ENCODE results near the gene CCDC197. TPM values are rescaled to one million over a fixed set of nuclear protein-coding genes. Genes with fewer than 3 reads are reported as not detected.

The CCDC197 gene
- total RNA-seq, 2 experiments from 2014 or later: not detected

- Mint-ChIP-seq H3K27me3 (no peaks in the 10 kb centered on the region), H3K4me3 (peak overlapping the region; percentile 31), H3K9me3 (peaks cover 19% of the 10 kb centered on the region), H3K36me3 (ENCODE audit: low read depth) (peaks cover 53% of the 10 kb centered on the region), H3K27ac (peak overlapping the region; percentile 95), H3K4me1 (peaks cover 94% of the 10 kb centered on the region)
- ChIA-PET POLR2A (no interaction called here), CTCF (interaction anchor here (1.0 to 14.3 kb wide), 5 partner anchors 10 to 37 kb away, joined by 3 to 173 read pairs (median 4); no protein-coding TSS in a partner anchor)
- no peak for DNase-seq
Measured at GRCh38 chr14:93974299-93974698, 22.8 kb upstream of the CCDC197 start.

GRCh38 chr14:93974833-93975232 is 22.3 kb upstream of the CCDC197 start:
- ChIA-PET CTCF (interaction anchor here (1.0 to 14.3 kb wide), 6 partner anchors 10 to 38 kb away, joined by 3 to 173 read pairs (median 4); no protein-coding TSS in a partner anchor), POLR2A (no interaction called here)
- Mint-ChIP-seq H3K27ac (peak overlapping the region; percentile 95), H3K4me1 (peaks cover 96% of the 10 kb centered on the region), H3K4me3 (peak overlapping the region; percentile 73), H3K9me3 (peaks cover 21% of the 10 kb centered on the region), H3K27me3 (no peaks in the 10 kb centered on the region), H3K36me3 (ENCODE audit: low read depth) (peaks cover 56% of the 10 kb centered on the region)
- DNase-seq: no peak

- peak; percentile 46 for DNase-seq
- POLR2A ChIA-PET: interaction anchor here (0.7 kb wide), 1 partner anchor 17 kb away, joined by 5 read pairs; no protein-coding TSS in a partner anchor
Measured at GRCh38 chr14:93975791-93976476, 21.2 kb upstream of the CCDC197 start.

GRCh38 chr14:93976477-93977057 is 20.5 kb upstream of the CCDC197 start, which contains the start of gene ASB2:
Gene ASB2 (minus strand): TSS chr14:93976570. CDS start chr14:93964539, 12,031 bp downstream.
- Mint-ChIP-seq H3K4me1 (peaks cover 89% of the 10 kb centered on the region), H3K36me3 (ENCODE audit: low read depth) (peaks cover 63% of the 10 kb centered on the region), H3K4me3 (peak within 1 kb of the TSS; percentile 73), H3K9me3 (peaks cover 26% of the 10 kb centered on the region), H3K27ac (peak within 1 kb of the TSS; percentile 95), H3K27me3 (no peaks in the 10 kb centered on the region)
- ChIA-PET POLR2A (no interaction called here), CTCF (interaction anchor here (0.5 to 14.3 kb wide), 6 partner anchors 14 to 1558 kb away, joined by 3 to 173 read pairs (median 4); no protein-coding TSS in a partner anchor)
- peak; percentile 46 for DNase-seq

More at GRCh38 chr14:93975791-93976476, 21.2 kb upstream of the CCDC197 start:
- H3K36me3 Mint-ChIP-seq (ENCODE audit: low read depth): peaks cover 62% of the 10 kb centered on the region
- H3K4me3 Mint-ChIP-seq: peak overlapping the region; percentile 73
- no peaks in the 10 kb centered on the region for H3K27me3 Mint-ChIP-seq
- CTCF ChIA-PET: interaction anchor here (0.5 to 14.3 kb wide), 8 partner anchors 14 to 1558 kb away, joined by 3 to 173 read pairs (median 4); no protein-coding TSS in a partner anchor
- H3K9me3 Mint-ChIP-seq: peaks cover 26% of the 10 kb centered on the region
- H3K4me1 Mint-ChIP-seq: peaks cover 94% of the 10 kb centered on the region
- peak overlapping the region; percentile 95 for H3K27ac Mint-ChIP-seq

- Mint-ChIP-seq H3K27me3 (no peaks in the 10 kb centered on the region), H3K36me3 (ENCODE audit: low read depth) (peaks cover 63% of the 10 kb centered on the region)
Measured at GRCh38 chr14:93977171-93977570, 19.9 kb upstream of the CCDC197 start.

GRCh38 chr14:93977790-93978581 is 19.1 kb upstream of the CCDC197 start:
- ChIA-PET POLR2A (interaction anchor here (0.6 to 1.2 kb wide), 3 partner anchors 15 to 36 kb away, joined by 3 to 7 read pairs (median 6); no protein-coding TSS in a partner anchor), CTCF (interaction anchor here (0.8 to 14.3 kb wide), 9 partner anchors 7 to 38 kb away, joined by 3 to 173 read pairs (median 6); partner anchors contain the start of gene CCDC197)
- Mint-ChIP-seq H3K27me3 (no peaks in the 10 kb centered on the region), H3K4me3 (peak overlapping the region; percentile 42), H3K4me1 (peaks cover 76% of the 10 kb centered on the region), H3K9me3 (peaks cover 26% of the 10 kb centered on the region), H3K36me3 (ENCODE audit: low read depth) (peaks cover 63% of the 10 kb centered on the region), H3K27ac (peak overlapping the region; percentile 95)
- DNase-seq: peak; percentile 90

More at GRCh38 chr14:93977171-93977570, 19.9 kb upstream of the CCDC197 start:
- Mint-ChIP-seq H3K4me3 (peak overlapping the region; percentile 73), H3K9me3 (peaks cover 26% of the 10 kb centered on the region), H3K4me1 (peaks cover 84% of the 10 kb centered on the region), H3K27ac (peak overlapping the region; percentile 95)
- CTCF ChIA-PET: interaction anchor here (1.0 to 14.3 kb wide), 5 partner anchors 14 to 37 kb away, joined by 3 to 173 read pairs (median 4); no protein-coding TSS in a partner anchor
- POLR2A ChIA-PET: no interaction called here
- no peak for DNase-seq

GRCh38 chr14:93978735-93979134 is 18.4 kb upstream of the CCDC197 start:
- H3K4me3 Mint-ChIP-seq: peak overlapping the region; percentile 42
- CTCF ChIA-PET: interaction anchor here (0.8 to 14.3 kb wide), 8 partner anchors 8 to 38 kb away, joined by 3 to 173 read pairs (median 6); partner anchors contain the start of gene CCDC197
- peaks cover 59% of the 10 kb centered on the region for H3K36me3 Mint-ChIP-seq (ENCODE audit: low read depth)
- no peak for DNase-seq
- H3K4me1 Mint-ChIP-seq: peaks cover 68% of the 10 kb centered on the region
- peaks cover 26% of the 10 kb centered on the region for H3K9me3 Mint-ChIP-seq
- H3K27ac Mint-ChIP-seq: peak overlapping the region; percentile 95
- POLR2A ChIA-PET: interaction anchor here (1.0 to 1.2 kb wide), 2 partner anchors 15 to 19 kb away, joined by 6 to 7 read pairs; no protein-coding TSS in a partner anchor
- H3K27me3 Mint-ChIP-seq: no peaks in the 10 kb centered on the region

GRCh38 chr14:93980456-93981201 is 16.5 kb upstream of the CCDC197 start:
- no peak for DNase-seq
- CTCF ChIA-PET: interaction anchor here (3.4 to 14.3 kb wide), 3 partner anchors 18 to 41 kb away, joined by 18 to 173 read pairs (median 30); partner anchors contain the start of gene CCDC197
- Mint-ChIP-seq H3K27ac (peak overlapping the region; percentile 7), H3K36me3 (ENCODE audit: low read depth) (peaks cover 45% of the 10 kb centered on the region), H3K4me3 (no peak overlapping the region), H3K27me3 (no peaks in the 10 kb centered on the region), H3K4me1 (peaks cover 50% of the 10 kb centered on the region), H3K9me3 (peaks cover 26% of the 10 kb centered on the region)
- POLR2A ChIA-PET: no interaction called here

- H3K4me3 Mint-ChIP-seq: no peak overlapping the region
- peaks cover 22% of the 10 kb centered on the region for H3K9me3 Mint-ChIP-seq
- CTCF ChIA-PET: interaction anchor here (1.1 to 14.3 kb wide), 9 partner anchors 9 to 103 kb away, joined by 3 to 173 read pairs (median 5); no protein-coding TSS in a partner anchor
- H3K27me3 Mint-ChIP-seq: no peaks in the 10 kb centered on the region
- no peak overlapping the region for H3K27ac Mint-ChIP-seq
- peaks cover 41% of the 10 kb centered on the region for H3K4me1 Mint-ChIP-seq
- POLR2A ChIA-PET: interaction anchor here (1.0 kb wide), 1 partner anchor 10 kb away, joined by 3 read pairs; no protein-coding TSS in a partner anchor
- no peak for DNase-seq
- H3K36me3 Mint-ChIP-seq (ENCODE audit: low read depth): peaks cover 36% of the 10 kb centered on the region
Measured at GRCh38 chr14:93981316-93982229, 15.5 kb upstream of the CCDC197 start.

- no peak for DNase-seq
- H3K4me3 Mint-ChIP-seq: no peak overlapping the region
- ChIA-PET POLR2A (interaction anchor here (1.0 kb wide), 1 partner anchor 9 kb away, joined by 3 read pairs; no protein-coding TSS in a partner anchor), CTCF (interaction anchor here (1.1 to 14.3 kb wide), 10 partner anchors 8 to 102 kb away, joined by 3 to 173 read pairs (median 5); no protein-coding TSS in a partner anchor)
- H3K4me1 Mint-ChIP-seq: peaks cover 32% of the 10 kb centered on the region
- no peaks in the 10 kb centered on the region for H3K27me3 Mint-ChIP-seq
- H3K36me3 Mint-ChIP-seq (ENCODE audit: low read depth): peaks cover 27% of the 10 kb centered on the region
- no peak overlapping the region for H3K27ac Mint-ChIP-seq
- peaks cover 16% of the 10 kb centered on the region for H3K9me3 Mint-ChIP-seq
Measured at GRCh38 chr14:93982230-93983007, 14.7 kb upstream of the CCDC197 start.
